SU-DHL-6 (cell line): ENCODE results near the gene INPP5E.
"Not testable (repeated sequence)": the region's sequence is repeated elsewhere in the genome, so short reads cannot be mapped to it uniquely, and the experiment has no call there.

ENCODE experiments used
- H2AFZ ChIP-seq: fragments of 200-600 bp; sonication (generic); 2 replicates; pipeline ENCODE4 v1.6.1; 2014; ENCODE audit warnings: low read depth, mild to moderate bottlenecking, moderate library complexity, mixed read lengths, antibody characterized with exemption, low read length; ENCODE audit not compliant: severe bottlenecking
- H3F3A ChIP-seq: fragments of 200-600 bp; shearing (Covaris generic); 2 replicates; pipeline ENCODE4 v1.6.0; 2016; ENCODE audit warnings: antibody characterized with exemption, mild to moderate bottlenecking; ENCODE audit not compliant: insufficient read depth
- H3K27ac ChIP-seq: fragments of 200-600 bp; sonication (generic); 2 replicates; pipeline ENCODE4 v1.5.1; 2016; ENCODE audit warnings: low read depth, mild to moderate bottlenecking, low read length, moderate library complexity, mixed read lengths
- H3K27me3 ChIP-seq: fragments of 200-600 bp; sonication (generic), shearing (Covaris generic); 2 replicates; pipeline ENCODE4 v1.6.0; 2014; ENCODE audit warnings: mild to moderate bottlenecking, low read length
- H3K36me3 ChIP-seq: fragments of 200-600 bp; sonication (generic); 2 replicates; pipeline ENCODE4 v1.6.1; 2014; ENCODE audit warnings: mild to moderate bottlenecking, low read length, mixed read lengths
- H3K4me2 ChIP-seq: fragments of 300-600, 200-600 bp; shearing (Covaris generic), sonication (generic); 2 replicates; pipeline ENCODE4 v1.6.0; 2014; ENCODE audit warnings: low read length, low read depth, mild to moderate bottlenecking; ENCODE audit not compliant: poor library complexity, severe bottlenecking
- H3K4me3 ChIP-seq: fragments of 200-600 bp; sonication (generic); 2 replicates; pipeline ENCODE4 v1.5.1; 2014; ENCODE audit warnings: antibody characterized with exemption, low read length, mild to moderate bottlenecking, mixed read lengths; ENCODE audit not compliant: insufficient read depth, poor library complexity, severe bottlenecking
- H3K79me2 ChIP-seq: fragments of 200-600 bp; sonication (generic); 2 replicates; pipeline ENCODE4 v1.6.1; 2014; ENCODE audit warnings: mild to moderate bottlenecking, low read length, moderate library complexity; ENCODE audit not compliant: insufficient read depth
- H3K9ac ChIP-seq: fragments of 200-600 bp; sonication (generic); 2 replicates; pipeline ENCODE4 v1.7.0; 2014; ENCODE audit warnings: mild to moderate bottlenecking, low read length
- H3K9me2 ChIP-seq: fragments of 200-600 bp; sonication (generic); replicated peaks from 2 replicates; pipeline ENCODE4 v1.6.1; 2014; ENCODE audit warnings: low read length; ENCODE audit not compliant: insufficient read depth
- H3K9me3 ChIP-seq: fragments of 200-600 bp; sonication (generic); 2 replicates; pipeline ENCODE4 v1.6.1; 2014; ENCODE audit warnings: low read length, mixed read lengths; ENCODE audit not compliant: insufficient read depth
- H4K20me1 ChIP-seq: fragments of 200-600 bp; sonication (generic); 2 replicates; pipeline ENCODE4 v1.6.1; 2014; ENCODE audit warnings: low read depth, mild to moderate bottlenecking, antibody characterized with exemption, low read length, moderate library complexity, mixed read lengths
- CTCF ChIP-seq: fragments of 200-600 bp; sonication (generic); IDR thresholded peaks from one replicate; pipeline ENCODE4 v1.5.1; 2017; ENCODE audit warnings: antibody characterized with exemption, mild to moderate bottlenecking, low read length, moderate library complexity; ENCODE audit not compliant: insufficient read depth, poor library complexity, severe bottlenecking
- EZH2phosphoT487 ChIP-seq: fragments of 200-600 bp; sonication (generic), shearing (Covaris generic); conservative IDR thresholded peaks from 2 replicates; pipeline ENCODE4 v1.6.1; 2018; ENCODE audit warnings: mild to moderate bottlenecking, antibody characterized with exemption, low read length, moderate library complexity, mixed read lengths

The INPP5E gene

GRCh38 chr9:136409557-136410455 is 29.8 kb downstream of the INPP5E start:
- H3K4me3 ChIP-seq, result peak overlapping the region; percentile 90
- H3K9me2 ChIP-seq, result no peaks in the 10 kb centered on the region
- no peaks in the 10 kb centered on the region for H4K20me1 ChIP-seq
- H3K36me3 ChIP-seq, result peaks cover 11% of the 10 kb centered on the region; the same call in 1 of the 2 replicates
- no peaks in the 10 kb centered on the region for H3K27me3 ChIP-seq
- H3K4me2 ChIP-seq, result peak overlapping the region; percentile 88
- H3K9ac ChIP-seq, result peak overlapping the region; percentile 95
- H3K79me2 ChIP-seq, result peaks cover 44% of the 10 kb centered on the region
- H2AFZ ChIP-seq, result no peak overlapping the region
- H3F3A ChIP-seq, result no peaks in the 10 kb centered on the region
- no peak for TF ChIP-seq EZH2phosphoT487
- TF ChIP-seq CTCF, result no peak
- H3K9me3 ChIP-seq, result no peaks in the 10 kb centered on the region
- peak overlapping the region; percentile 62 for H3K27ac ChIP-seq

GRCh38 chr9:136407911-136408310 is 31.7 kb downstream of the INPP5E start:
- Histone ChIP-seq H3K4me2 (no peak overlapping the region), H3K36me3 (peaks cover 11% of the 10 kb centered on the region; the same call in 1 of the 2 replicates), H3K9me3 (no peaks in the 10 kb centered on the region), H3K79me2 (peaks cover 41% of the 10 kb centered on the region), H3K27me3 (no peaks in the 10 kb centered on the region), H3F3A (no peaks in the 10 kb centered on the region), H3K9ac (no peak overlapping the region), H2AFZ (no peak overlapping the region), H3K9me2 (no peaks in the 10 kb centered on the region), H4K20me1 (no peaks in the 10 kb centered on the region), H3K4me3 (no peak overlapping the region), H3K27ac (no peak overlapping the region)
- TF ChIP-seq CTCF, result no peak
- TF ChIP-seq EZH2phosphoT487, result no peak

DNA sequence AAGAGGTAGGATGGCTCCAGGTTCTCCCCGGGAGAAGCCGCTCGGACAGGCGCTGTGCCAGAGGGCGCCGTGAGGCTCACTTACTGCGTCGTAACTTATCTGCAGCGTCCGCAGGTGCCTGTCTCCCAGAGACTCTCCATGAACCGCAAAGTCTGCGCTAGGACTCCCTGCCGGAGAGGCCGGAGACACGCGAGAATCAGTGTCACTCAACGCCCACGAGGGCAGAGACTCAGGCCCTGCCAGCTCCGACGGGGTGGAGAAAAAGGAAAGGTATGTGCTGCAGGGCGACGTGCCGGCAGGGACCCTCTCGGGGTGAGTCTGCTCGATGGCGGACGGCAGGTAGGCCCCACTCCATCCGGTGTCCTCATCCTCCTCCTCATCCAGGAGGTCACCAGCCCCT is 32.6 kb downstream of the INPP5E start:
- not testable (repeated sequence) for H2AFZ ChIP-seq, H3K27me3 ChIP-seq, H3K36me3 ChIP-seq, H3K27ac ChIP-seq, H3K9me2 ChIP-seq, H3K4me3 ChIP-seq, H3K9me3 ChIP-seq, H3K4me2 ChIP-seq, H4K20me1 ChIP-seq, H3K9ac ChIP-seq, H3F3A ChIP-seq
- H3K79me2 ChIP-seq, result peaks cover 32% of the 10 kb centered on the region

DNA sequence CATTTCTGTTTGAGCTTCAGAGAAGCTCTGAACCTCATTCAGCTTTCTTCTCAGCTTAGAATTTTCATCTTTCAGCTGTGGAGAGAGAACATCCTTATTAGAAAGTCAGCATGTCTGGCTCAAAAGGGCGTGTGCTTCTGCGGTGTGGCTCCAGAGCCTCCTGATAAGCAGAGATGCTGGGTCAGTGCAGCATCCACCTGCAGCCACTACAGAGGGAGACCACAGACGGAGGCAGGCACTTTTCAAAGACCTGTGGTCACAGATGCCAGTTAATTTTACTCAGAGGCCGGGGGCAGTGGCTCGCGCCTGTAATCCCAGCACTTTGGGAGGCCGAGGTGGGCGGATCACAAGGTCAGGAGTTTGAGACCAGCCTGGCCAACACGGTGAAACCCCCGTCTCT is 33.7 kb downstream of the INPP5E start:
- not testable (repeated sequence) for H3K4me2 ChIP-seq, H4K20me1 ChIP-seq, H3K4me3 ChIP-seq, H3K9me3 ChIP-seq, H2AFZ ChIP-seq, H3K36me3 ChIP-seq, H3K27me3 ChIP-seq, H3K9ac ChIP-seq, H3K27ac ChIP-seq, H3K9me2 ChIP-seq, H3F3A ChIP-seq
- H3K79me2 ChIP-seq, result peaks cover 21% of the 10 kb centered on the region
